IPS-11a (cell line): ENCODE measurements around the gene DDN.

ENCODE experiments used
- H3K4me3 ChIP-seq: one replicate; pipeline ENCODE4 v1.5.1; 2013; ENCODE audit warnings: low read depth, low read length, control low read depth

DDN gene

DNA sequence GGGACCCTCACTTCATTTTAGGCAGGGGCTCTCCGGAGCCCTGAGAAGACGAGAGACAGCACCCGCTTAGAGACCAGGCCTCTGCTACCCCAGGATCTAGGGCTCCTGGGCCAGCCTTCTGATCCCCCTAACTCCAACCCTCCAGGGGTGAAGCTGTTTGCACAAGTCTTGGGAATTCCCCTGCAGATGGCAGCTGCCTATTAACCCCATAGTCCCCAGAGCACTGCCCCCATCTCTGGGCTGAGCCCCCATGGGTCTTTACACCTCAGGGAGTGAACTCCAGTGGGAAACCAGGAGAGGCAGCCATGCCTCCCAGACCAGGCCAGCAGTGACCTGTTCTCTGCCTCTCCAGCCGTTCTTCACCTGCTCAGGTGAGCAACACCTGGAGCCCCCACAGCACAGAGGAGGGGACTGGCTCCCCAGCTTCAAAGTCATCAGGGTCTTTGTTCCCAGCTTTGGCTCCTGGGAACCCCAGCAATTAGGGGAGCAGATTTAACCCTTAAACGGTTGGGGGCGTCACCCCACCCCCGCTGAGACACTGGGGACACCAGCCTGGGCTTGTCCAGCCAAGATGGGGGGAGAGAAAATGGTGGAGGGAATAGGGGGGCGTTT, 29.9 kb downstream of the DDN start:
- H3K4me3 ChIP-seq: no peak overlapping the region

DNA sequence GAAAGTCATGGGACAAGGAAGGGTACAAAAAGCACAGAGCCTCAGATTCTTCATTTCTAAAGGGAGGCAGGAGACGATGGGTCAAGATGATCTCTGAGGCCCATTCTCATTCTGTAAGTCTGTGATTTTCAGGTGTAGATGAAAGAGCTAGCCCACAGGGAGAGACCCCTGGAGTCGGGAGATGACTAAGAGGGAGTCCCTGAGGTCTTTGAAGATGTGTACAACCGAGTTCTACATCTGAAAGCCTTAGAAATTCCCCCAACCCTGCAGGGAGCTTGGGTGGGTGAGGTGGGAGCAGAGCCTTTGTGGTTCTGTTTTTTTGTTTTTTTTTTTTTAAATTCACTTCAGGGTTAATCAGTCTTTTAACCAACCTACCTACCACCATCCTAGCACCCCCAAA, 30.7 kb downstream of the DDN start:
- no peak overlapping the region for H3K4me3 ChIP-seq

DNA sequence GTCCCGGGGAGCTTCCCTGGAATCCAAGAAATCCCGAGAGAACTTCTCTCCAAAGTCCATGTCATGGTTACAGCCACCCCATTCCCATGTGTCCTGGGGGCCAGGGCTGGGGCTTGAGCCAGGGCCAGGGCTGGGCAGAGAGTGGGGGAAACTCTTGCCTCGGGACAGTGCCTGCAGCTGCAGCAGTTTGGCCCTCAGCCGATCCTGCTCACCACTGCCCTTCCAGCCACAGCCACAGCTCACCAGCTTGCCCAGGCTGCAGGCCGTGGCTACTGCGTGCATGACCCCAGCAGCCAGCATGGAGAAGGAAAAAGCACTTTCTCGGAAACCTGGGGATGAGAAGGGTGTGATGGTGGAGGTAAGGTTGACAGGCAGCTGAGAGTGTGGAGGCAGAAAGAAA, 31.2 kb downstream of the DDN start:
- no peak overlapping the region for H3K4me3 ChIP-seq

DNA sequence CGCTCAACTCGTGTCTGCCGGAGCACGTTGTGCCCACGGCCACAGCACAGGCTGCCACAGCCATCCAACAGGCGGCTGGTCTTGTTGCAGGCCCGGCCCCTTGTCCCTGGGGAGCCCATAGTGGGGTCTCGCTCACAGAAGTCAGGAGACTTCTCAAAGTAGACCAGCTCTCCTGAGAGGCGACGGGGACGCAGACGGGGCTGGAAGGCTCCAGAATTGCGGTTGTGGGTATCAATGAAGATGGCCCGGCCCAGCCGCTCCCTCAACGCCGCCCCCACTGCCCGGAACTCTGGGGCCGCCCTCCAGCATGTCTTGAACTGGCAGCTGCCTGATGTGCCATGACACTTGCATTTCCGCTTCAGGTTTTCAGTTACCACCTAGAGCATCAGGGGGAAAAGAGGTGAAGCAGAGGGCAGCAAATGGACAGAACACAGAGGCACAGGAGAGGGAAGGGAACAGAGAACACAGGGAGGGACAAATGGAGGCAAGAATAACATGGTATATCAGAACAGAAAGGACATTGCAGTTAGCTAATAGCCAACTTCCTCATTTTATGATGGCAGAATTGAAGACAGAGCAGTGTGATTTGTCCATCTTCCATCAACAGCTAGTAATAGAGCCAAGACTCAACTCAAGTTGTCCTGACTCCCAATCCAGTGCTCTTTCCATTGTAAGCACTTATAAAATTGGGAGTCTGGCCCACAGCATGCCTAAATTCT, 32.8 kb downstream of the DDN start:
- no peak overlapping the region for H3K4me3 ChIP-seq

DNA sequence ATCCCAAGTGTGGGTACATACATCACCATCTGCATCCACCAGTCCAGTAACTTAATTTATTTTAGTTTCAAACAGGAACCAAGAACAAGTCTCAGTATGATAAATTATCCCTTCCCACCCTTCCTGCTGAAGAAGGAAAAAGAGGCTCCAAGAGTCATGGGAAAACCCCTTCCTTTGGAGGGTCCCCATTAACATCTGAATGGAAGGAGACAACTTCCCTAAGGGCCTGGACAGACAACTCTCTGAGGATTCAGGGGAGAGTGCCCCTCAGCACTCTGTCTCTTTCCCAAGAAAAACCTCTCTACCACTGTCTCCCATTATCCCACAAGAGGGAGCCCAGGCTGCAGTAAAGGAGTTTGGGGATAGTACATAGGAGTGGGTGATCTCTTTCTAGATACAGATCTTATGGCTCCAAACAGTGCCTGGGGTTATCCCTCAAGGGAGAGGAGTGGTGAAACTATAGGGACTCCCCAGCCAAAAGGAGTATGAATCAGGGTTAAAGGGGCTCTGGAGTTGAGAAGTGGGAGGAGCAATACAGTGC, 33.8 kb downstream of the DDN start:
- H3K4me3 ChIP-seq: no peak overlapping the region

DNA sequence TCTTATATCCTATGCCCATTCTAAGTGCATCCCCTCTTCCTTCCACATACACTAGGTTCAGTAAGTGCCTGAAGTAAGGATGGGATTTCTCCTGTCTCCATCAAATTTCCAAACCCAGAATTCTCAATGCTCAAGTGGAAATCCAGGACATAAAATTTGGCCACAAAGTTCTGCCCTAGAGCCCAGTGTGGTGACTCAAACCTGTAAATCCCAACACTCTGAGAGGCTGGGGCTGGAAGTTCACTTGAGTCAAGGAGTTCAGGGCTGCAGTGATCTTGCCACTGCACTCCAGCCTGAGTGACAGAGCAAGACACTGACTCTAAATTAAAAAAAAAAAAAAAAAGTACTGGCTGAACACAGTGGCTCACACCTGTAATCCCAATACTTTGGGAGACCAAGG, 37.4 kb downstream of the DDN start:
- H3K4me3 ChIP-seq: no peak overlapping the region

DNA sequence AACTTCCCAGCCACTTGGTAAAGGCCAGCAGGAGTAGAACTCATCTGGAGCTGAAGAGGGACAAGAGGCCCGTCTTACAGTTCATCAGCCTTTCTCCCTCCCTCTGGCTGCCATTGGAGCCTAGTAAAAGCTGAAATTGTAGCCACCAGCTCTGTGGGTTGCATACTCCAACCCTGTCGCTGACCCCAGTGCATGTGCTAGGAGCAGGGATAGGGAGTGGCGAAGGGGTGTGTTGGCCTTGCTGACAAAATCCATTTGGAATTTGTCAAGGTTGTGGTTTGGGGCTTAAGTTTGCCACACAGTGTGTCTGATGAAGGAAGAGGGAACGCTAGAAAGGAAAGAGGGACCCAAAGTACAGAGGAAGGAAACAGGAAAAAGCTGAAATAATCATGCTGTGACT, 37.8 kb downstream of the DDN start:
- H3K4me3 ChIP-seq: no peak overlapping the region

DNA sequence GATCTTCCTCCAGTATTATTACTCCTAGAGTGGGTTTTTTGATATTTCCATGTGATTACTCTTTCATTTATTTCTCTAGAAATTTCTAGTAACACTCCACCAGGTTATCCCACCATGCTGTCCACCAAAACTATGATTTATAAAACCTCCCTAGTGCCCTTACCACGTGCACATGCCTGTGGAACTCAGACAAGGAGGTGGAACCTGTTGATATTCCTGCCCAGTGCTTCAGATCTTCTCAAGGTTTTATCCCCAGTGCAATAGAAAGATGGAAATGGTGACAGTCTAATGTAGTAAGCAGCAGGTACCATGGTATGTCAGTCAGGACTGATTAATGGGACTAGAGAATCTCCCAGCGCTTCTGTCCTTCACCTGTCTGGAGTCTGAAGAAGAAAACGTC, 38.3 kb downstream of the DDN start:
- no peak overlapping the region for H3K4me3 ChIP-seq

DNA sequence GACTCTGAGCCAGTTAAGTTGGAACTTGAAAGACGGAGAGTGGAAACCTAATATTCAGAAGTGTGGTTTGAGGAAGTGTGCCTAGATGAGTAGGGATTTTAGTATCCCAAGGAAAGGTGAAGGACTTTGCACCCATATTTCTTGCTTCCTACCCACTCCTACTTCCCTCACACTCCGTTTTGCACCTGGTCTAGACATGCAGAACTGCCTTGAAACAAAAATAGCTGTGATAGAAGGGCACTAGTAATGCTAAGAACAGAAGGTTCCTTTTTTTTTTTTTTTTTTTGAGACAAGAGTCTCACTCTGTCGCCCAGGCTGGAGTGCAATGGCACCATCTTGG, 41.2 kb downstream of the DDN start:
- H3K4me3 ChIP-seq: peak overlapping the region; percentile 63

DNA sequence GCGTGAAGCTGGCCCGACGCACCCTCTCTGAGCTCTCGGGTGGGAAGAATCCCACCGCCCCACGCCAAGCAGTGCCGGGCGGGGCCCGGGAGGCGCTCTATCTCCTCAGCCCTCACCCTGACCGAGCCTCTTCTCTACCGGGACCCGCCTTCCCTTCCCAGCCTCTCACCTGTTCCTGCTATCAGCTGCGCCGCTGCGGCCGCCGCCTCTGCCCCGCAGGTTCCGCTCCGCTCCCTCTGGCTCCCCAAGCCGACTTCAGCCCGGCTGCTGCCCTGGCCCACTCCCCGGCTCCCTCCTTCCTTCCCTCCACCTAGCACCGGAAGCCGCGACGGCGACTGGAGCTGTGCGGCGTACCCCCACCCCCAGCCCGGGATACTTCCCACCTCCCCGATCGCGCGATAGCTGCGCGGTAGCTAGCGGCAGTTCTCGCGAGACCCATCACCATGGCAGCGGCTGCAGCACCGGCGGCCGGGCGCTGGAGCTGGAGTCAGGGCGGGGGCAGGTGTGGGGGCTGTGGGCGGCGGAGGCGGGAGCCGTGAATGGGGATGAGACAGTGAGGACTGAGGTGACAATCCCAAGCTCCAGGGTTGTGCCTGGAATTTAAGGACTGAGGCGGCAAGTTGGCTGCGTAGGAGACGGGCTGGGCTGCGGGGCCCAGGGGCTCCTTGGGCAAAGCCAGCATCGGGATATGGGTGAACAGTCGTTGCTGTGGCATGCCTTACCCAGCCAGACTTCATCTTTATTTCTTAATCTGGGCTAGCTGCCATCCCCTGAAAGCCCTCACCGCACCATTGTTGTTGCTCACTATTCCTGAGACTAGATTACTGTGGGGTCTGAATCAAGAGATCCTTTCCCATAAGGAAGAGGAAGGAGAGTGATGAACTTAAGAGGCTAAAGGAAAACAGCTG, 41.8 kb downstream of the DDN start, which contains the start of gene ARF3:
Gene ARF3 (minus strand): TSS at position 347 of the 908 bp plus-strand sequence. CDS start 16,392 bp downstream, outside the sequence.
- H3K4me3 ChIP-seq: peak within 1 kb of the TSS; percentile 92

DNA sequence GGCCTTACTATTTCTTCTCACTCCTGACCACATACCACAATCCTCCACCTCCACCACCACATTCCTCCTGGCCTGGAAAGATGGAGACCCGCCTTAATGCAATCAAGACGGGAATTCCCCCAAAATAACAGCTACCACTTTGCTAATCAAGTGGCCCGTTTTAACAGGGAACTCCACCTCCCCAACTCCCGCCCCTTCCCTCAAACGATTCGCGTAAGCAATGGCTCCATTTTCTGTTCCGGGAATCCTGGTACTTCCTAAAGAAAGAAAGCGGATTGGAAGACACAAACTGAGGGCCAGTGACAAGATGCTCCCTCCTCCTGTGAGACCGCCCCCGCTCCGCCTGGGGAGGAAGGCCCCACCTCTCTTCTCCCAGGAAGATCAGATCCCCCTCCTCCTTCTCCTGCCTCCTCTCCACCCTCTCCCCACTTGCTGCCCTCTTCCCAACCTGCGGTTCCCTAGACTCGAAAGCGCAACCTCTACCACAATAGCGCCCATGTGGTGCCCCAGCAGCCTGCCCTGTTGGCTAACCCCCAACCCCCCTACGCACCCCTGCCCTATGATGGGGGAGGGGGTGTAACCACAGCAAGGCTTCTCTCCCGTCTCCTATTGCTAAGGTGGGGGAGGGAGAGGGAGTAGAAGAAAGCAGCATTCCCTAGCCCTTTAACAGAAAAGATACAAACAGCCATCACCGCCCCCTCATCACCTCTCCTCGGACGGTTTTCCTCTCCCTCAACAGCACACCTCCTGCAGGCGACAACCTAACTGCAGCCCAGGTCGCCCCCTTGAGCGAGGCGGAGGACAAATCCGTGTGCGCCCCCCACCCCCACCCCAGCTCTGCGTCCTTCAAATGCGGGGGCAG, 42.7 kb downstream of the DDN start:
- peak overlapping the region; percentile 92 for H3K4me3 ChIP-seq

DNA sequence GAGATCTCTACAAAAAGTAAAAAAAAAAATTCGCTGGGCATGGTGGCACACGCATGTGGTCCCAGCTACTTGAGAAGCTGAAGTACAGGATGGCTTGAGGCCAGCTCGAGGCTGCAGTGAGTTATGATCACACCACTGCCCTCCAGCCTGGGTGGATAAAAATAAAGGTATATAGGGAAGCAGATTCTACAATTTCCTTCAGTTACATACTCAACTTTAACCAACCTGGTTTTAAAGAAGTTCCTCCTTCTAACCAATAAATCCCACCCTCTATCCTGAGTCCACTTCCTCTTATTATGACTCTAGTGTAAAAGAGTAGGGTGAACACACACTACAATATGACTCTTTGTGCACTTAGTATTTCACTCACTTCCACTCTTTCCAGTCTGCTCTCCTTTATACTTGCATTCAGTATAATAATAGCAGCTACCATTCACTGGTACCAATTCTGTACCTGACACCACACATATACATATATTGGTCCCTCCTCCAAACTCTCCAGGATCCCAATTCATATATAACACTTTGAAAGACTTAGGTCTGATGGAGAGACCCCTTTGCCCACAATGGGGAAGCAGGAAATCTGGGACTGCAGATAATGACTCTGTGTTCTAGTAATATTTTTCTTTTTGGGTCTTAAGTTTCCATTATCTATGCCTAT, 44.2 kb downstream of the DDN start:
- H3K4me3 ChIP-seq: no peak overlapping the region

DNA sequence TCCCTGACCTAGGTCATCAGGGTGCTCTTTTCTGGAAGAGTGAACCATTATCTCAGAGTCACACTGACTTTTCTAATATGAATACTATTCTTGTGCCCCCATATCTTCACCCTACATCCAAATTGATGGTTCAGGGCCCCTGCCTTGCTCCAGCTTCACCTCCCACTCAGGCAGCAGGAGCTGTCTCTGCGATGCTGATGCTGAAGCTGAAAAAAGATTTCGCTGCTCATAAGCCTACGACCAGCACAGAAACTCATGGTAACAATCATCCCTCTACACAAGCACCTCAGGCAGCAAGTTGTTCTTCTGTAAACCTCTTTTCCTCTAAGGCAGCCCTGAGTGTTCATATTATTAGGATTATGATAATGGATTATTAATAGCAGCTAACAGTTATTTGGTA, 45.1 kb downstream of the DDN start:
- H3K4me3 ChIP-seq: no peak overlapping the region

DNA sequence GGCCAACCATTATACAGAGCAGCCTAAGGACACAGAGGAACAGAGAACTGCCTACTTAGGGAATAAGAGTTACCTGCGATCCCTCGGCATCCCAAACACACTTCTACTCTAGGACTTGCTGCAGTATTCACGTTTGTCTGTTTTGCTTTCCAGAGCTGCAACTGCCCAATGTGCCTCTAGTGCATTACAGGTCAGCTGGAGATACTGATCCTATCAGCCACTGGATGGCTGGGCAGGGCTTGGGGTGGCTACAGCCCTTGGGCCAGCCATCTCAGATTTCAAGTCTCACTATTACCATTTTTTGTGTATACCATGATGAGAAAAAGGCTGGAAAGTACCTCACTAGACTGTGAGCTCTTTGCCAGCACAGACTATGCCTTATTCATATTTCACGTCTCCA, 46.5 kb downstream of the DDN start:
- no peak overlapping the region for H3K4me3 ChIP-seq

DNA sequence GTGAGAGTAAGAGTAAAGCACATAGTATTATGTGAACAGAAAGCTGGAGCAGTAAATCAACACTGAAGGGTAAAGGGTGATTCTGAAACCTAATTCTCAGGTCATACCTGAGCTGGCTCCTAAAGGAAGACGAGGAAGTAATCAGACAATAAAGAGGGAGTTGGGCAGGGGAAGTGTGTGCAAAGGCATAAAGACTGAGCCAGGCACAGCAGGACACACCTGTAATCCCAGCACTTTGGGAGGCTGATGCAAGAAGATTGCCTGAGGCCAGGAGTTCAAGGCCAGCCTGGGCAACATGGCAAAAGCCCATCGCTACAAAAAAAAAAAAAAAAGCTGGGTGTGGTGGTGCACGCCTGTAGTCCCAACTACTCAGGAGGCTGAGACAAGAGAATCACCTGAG, 51.4 kb downstream of the DDN start:
- H3K4me3 ChIP-seq: no peak overlapping the region

DNA sequence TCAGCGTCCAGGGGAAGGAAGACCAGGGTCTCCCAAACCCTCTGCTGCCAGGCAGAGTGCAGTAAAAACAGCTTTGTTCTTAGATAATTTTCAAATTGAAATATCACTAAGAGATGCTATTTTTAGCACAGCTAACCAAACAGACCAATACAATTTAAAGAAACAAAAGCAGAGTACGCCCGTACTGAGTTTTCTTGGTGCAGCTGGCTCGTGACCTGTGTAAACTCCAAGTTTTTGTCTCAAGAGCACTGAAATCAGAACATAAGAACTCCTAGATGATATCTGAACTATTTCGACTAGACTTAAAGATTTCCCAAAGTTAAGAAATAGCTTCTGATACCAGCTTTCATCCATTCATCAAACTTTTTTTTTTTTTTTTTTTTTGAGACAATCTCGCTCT, 52.2 kb downstream of the DDN start:
- H3K4me3 ChIP-seq: no peak overlapping the region

DNA sequence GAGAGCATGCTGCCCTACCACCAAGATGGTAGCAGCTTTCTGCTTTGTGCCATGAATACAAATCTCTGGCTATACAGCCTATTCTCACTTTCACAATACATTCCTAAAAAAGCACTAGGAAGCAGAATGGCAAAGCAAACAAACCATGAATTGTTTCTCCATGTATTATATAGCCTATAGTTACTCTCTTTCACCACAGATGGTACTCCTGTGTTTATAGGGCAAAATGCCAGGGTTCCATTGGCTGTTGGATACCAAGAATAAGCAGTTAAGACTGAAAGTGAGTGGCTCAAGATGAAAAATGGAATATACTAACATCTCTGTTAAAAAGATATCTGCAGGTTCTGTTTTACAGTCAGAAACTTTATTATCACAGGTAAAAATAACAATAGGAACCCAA, 53.0 kb downstream of the DDN start:
- H3K4me3 ChIP-seq: no peak overlapping the region
